ENCODE data around the gene TLR1. TPM values are rescaled to one million over a fixed set of nuclear protein-coding genes. Genes with fewer than 3 reads are reported as not detected.

Gene TLR1, protein sequence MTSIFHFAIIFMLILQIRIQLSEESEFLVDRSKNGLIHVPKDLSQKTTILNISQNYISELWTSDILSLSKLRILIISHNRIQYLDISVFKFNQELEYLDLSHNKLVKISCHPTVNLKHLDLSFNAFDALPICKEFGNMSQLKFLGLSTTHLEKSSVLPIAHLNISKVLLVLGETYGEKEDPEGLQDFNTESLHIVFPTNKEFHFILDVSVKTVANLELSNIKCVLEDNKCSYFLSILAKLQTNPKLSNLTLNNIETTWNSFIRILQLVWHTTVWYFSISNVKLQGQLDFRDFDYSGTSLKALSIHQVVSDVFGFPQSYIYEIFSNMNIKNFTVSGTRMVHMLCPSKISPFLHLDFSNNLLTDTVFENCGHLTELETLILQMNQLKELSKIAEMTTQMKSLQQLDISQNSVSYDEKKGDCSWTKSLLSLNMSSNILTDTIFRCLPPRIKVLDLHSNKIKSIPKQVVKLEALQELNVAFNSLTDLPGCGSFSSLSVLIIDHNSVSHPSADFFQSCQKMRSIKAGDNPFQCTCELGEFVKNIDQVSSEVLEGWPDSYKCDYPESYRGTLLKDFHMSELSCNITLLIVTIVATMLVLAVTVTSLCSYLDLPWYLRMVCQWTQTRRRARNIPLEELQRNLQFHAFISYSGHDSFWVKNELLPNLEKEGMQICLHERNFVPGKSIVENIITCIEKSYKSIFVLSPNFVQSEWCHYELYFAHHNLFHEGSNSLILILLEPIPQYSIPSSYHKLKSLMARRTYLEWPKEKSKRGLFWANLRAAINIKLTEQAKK
- total RNA-seq = 9.8 TPM
- 10 to 100 TPM in 1 of 4 donors, 1 to 10 TPM in 3; 6.1 to 13.3 (median 7.7) TPM for polyA plus RNA-seq

DNA sequence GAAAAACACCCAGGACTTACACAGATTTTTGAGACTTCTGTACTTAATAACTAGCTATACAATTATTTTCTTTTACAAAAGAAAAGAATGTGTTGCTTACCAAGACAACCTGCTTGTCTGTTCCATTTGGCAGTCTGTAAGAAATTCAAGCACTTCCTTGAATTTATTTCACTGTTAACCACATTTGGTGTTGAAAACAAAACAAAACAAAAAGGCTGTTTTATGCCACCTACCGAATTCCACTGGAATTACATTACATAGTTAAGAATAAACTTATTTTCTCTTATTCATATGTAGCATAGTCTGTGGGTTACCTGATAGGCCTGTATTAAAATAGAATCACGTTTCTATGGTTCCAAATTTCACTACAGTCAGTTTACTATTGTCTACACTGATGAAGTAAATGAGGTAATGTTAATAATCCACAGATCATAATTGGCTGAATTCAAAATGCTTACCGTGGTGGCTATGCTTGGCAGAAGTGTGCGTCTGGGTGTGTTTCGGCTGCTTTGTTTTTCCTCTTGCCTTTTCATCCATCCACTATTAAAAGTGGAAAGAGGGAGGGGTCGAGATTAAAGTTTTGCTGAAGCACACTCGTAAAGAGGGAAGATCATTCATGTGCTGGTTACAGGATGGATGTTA lies at the start of gene TLR1:
TLR1 (minus strand) TSS at position 138 of the 642 bp plus-strand sequence. CDS start 5,960 bp downstream, outside the sequence.
- H3K27me3 ChIP-seq (ENCODE audit: control insufficient read depth, insufficient read depth, low read length) = no peaks in the 10 kb centered on the region
- H3K4me1 ChIP-seq (ENCODE audit: control insufficient read depth, insufficient read depth, low read length, poor library complexity, severe bottlenecking) = peaks cover 25% of the 10 kb centered on the region
- H3K9me3 Mint-ChIP-seq = peaks cover 3 to 32% (median 15%) of the 10 kb centered on the region in 7 donors
- H3K27me3 Mint-ChIP-seq = peaks cover 4% of the 10 kb centered on the region
- ATAC-seq (ENCODE audit: low read depth in 2 of 2) = peak; percentile 74 to 80
- peak within 1 kb of the TSS; percentile 87 to 96 (median 91) for H3K4me3 Mint-ChIP-seq
- H3K27ac Mint-ChIP-seq = peak within 1 kb of the TSS; percentile 89 to 99 (median 91)
- H3K27ac ChIP-seq (ENCODE audit: insufficient read depth, low read length, poor library complexity, severe bottlenecking) = peak within 1 kb of the TSS; percentile 63
- peaks cover 15 to 28% of the 10 kb centered on the region in 2 experiments for H3K9me3 ChIP-seq (ENCODE audit: control insufficient read depth in 2 of 2, low read length in 2 of 2)
- peak in 2 of 3 donors; percentile 65 to 89 for DNase-seq
- peaks cover 18 to 31% (median 25%) of the 10 kb centered on the region in 4 donors for H3K4me1 Mint-ChIP-seq
- peaks cover 25% of the 10 kb centered on the region for H3K36me3 ChIP-seq (ENCODE audit: control insufficient read depth, insufficient read depth, low read length)
- H3K4me3 ChIP-seq (ENCODE audit: low read depth, low read length) = peak within 1 kb of the TSS; percentile 94
- peaks cover 35% of the 10 kb centered on the region for H3K36me3 Mint-ChIP-seq

DNA sequence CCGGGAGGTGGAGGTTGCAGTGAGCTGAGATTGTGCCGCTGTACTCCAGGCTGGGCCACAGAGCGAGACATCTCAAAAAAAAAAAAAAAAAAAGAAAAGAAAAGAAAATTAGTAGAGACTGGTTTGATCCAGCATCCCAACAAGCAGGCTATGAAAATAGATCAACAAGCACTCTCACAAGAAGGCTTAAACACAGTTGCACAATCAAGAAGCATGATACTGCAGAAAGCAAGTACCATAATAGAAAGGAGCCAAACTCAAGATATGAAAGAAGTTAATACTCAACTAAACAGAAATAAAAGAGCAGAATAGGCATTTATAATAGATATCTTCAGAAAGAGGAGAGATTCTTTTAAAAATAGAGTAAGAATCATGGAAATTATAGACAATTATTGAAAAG lies 41.4 kb upstream of the TLR1 start:
- Histone ChIP-seq H3K9me3 (ENCODE audit: control insufficient read depth in 2 of 2, low read length in 2 of 2) (no peaks in the 10 kb centered on the region), H3K36me3 (ENCODE audit: control insufficient read depth, insufficient read depth, low read length) (no peaks in the 10 kb centered on the region), H3K27me3 (ENCODE audit: control insufficient read depth, insufficient read depth, low read length) (no peaks in the 10 kb centered on the region), H3K27ac (ENCODE audit: insufficient read depth, low read length, poor library complexity, severe bottlenecking) (no peak overlapping the region), H3K4me3 (ENCODE audit: low read depth, low read length) (no peak overlapping the region), H3K4me1 (ENCODE audit: control insufficient read depth, insufficient read depth, low read length, poor library complexity, severe bottlenecking) (no peaks in the 10 kb centered on the region)
- DNase-seq (no peak), ATAC-seq (ENCODE audit: low read depth in 2 of 2) (no peak)
- H3K4me1 Mint-ChIP-seq = peaks cover 0 to 11% (median 2%) of the 10 kb centered on the region in 4 donors
- H3K27ac Mint-ChIP-seq = no peak overlapping the region
- H3K9me3 Mint-ChIP-seq = peaks cover 1 to 28% (median 9%) of the 10 kb centered on the region in 7 donors
- no peaks in the 10 kb centered on the region for H3K27me3 Mint-ChIP-seq
- no peak overlapping the region for H3K4me3 Mint-ChIP-seq
- H3K36me3 Mint-ChIP-seq = peaks cover 12% of the 10 kb centered on the region

DNA sequence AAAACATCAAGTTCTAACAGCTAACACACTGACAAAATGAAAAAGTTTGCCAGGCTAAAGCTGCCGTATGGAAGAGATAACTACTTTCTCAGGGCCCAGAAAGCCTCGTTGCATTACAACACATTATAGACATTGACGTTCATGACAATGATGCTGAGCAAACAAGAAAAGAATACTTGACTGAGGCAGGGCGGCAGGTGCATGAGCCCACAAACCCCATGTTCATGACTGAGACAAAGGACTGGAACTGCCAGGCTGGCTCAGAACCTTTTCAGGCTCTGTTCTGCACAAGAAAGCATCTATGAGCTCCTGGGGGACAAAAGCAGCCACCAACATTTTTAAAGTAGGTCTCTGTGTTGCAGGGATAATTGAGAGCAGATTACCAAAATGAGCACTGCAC lies 38.4 kb upstream of the TLR1 start:
- Mint-ChIP-seq H3K4me3 (no peak overlapping the region), H3K27ac (peak overlapping the region in 2 of 3 donors; percentile 36 to 38), H3K9me3 (peaks cover 0 to 6% (median 0%) of the 10 kb centered on the region in 7 donors), H3K4me1 (peaks cover 6 to 13% (median 10%) of the 10 kb centered on the region in 4 donors), H3K36me3 (no peaks in the 10 kb centered on the region), H3K27me3 (no peaks in the 10 kb centered on the region)
- Histone ChIP-seq H3K4me3 (ENCODE audit: low read depth, low read length) (no peak overlapping the region), H3K9me3 (ENCODE audit: control insufficient read depth in 2 of 2, low read length in 2 of 2) (no peaks in the 10 kb centered on the region), H3K27ac (ENCODE audit: insufficient read depth, low read length, poor library complexity, severe bottlenecking) (no peak overlapping the region), H3K4me1 (ENCODE audit: control insufficient read depth, insufficient read depth, low read length, poor library complexity, severe bottlenecking) (peaks cover 6% of the 10 kb centered on the region), H3K36me3 (ENCODE audit: control insufficient read depth, insufficient read depth, low read length) (no peaks in the 10 kb centered on the region), H3K27me3 (ENCODE audit: control insufficient read depth, insufficient read depth, low read length) (no peaks in the 10 kb centered on the region)
- DNase-seq = no peak
- ATAC-seq (ENCODE audit: low read depth in 2 of 2) = no peak

DNA sequence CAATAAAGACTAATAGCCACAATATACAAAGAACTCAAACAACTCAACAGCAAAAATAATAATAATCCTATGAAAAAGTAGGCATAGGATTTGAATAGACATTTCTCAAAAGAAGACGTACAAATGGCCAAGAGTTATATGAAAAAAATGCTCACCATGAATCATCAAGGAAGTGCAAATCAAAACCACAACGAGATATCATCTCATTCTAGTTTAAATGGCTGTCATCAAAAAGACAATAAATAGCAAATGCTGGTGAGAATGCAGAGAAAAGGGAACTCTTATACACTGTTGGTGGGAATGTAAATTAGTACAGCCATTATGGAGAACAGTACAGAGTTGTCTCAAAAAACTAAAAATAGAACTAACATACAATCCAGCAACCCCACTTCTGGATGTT lies 33.3 kb upstream of the TLR1 start:
- Mint-ChIP-seq H3K4me1 (peaks cover 9 to 29% (median 16%) of the 10 kb centered on the region in 4 donors), H3K27ac (peak overlapping the region in 2 of 3 donors; percentile 9 to 65), H3K4me3 (peak overlapping the region; percentile 22 to 73 (median 54)), H3K36me3 (peaks cover 19% of the 10 kb centered on the region), H3K9me3 (peaks cover 2 to 21% (median 8%) of the 10 kb centered on the region in 7 donors), H3K27me3 (no peaks in the 10 kb centered on the region)
- no peak overlapping the region for H3K27ac ChIP-seq (ENCODE audit: insufficient read depth, low read length, poor library complexity, severe bottlenecking)
- peaks cover 10 to 12% of the 10 kb centered on the region in 2 experiments for H3K9me3 ChIP-seq (ENCODE audit: control insufficient read depth in 2 of 2, low read length in 2 of 2)
- H3K4me3 ChIP-seq (ENCODE audit: low read depth, low read length) = peak overlapping the region; percentile 61
- peaks cover 15% of the 10 kb centered on the region for H3K4me1 ChIP-seq (ENCODE audit: control insufficient read depth, insufficient read depth, low read length, poor library complexity, severe bottlenecking)
- H3K36me3 ChIP-seq (ENCODE audit: control insufficient read depth, insufficient read depth, low read length) = no peaks in the 10 kb centered on the region
- ATAC-seq (ENCODE audit: low read depth in 2 of 2) = peak; percentile 82 to 85
- DNase-seq = peak in 2 of 3 donors; percentile 51 to 64
- no peaks in the 10 kb centered on the region for H3K27me3 ChIP-seq (ENCODE audit: control insufficient read depth, insufficient read depth, low read length)

DNA sequence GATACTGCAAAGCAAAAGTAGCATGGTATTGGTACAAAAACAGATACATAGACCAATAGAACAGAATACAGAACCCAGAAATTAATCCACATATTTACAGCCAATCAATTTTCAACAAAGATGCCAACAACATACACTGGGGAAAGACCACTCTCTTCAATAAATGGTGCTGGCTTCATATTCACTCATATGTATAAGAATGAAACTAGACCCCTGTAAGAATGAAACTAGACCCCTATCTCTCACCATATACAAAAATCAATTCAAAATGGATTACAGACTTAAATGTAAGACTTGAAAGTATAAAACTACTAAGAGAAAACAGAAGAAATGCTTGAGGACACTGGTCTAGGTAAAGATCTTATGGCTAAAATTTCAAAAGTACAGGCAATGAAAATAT lies 32.7 kb upstream of the TLR1 start:
- Histone ChIP-seq H3K4me3 (ENCODE audit: low read depth, low read length) (peak overlapping the region; percentile 61), H3K27ac (ENCODE audit: insufficient read depth, low read length, poor library complexity, severe bottlenecking) (no peak overlapping the region), H3K4me1 (ENCODE audit: control insufficient read depth, insufficient read depth, low read length, poor library complexity, severe bottlenecking) (peaks cover 15% of the 10 kb centered on the region), H3K9me3 (ENCODE audit: control insufficient read depth in 2 of 2, low read length in 2 of 2) (peaks cover 10 to 12% of the 10 kb centered on the region in 2 experiments), H3K36me3 (ENCODE audit: control insufficient read depth, insufficient read depth, low read length) (no peaks in the 10 kb centered on the region), H3K27me3 (ENCODE audit: control insufficient read depth, insufficient read depth, low read length) (no peaks in the 10 kb centered on the region)
- DNase-seq (no peak), ATAC-seq (ENCODE audit: low read depth in 2 of 2) (no peak)
- Mint-ChIP-seq H3K36me3 (peaks cover 19% of the 10 kb centered on the region), H3K9me3 (peaks cover 2 to 21% (median 8%) of the 10 kb centered on the region in 7 donors), H3K27me3 (no peaks in the 10 kb centered on the region), H3K27ac (peak overlapping the region in 1 of 3 donors; percentile 9), H3K4me3 (peak overlapping the region; percentile 22 to 73 (median 54)), H3K4me1 (peaks cover 9 to 31% (median 16%) of the 10 kb centered on the region in 4 donors)

DNA sequence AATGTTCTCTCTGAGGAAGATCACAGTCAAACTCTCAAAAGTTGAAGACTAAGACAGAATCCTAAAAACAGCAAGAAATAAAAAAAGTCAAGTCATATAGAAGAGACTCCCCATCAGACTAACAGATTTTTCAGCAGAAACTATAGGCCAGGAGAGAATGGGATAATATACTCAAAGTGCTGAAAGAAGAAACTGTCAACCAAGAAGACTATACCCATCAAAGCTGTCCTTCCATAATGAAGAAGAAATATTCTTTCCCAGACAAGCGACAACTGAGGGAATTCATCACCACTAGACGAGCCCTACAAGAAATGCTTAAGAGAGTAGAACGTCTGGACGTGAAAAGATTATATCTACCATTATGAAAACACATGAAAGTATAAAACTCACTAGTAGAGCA lies 30.0 kb upstream of the TLR1 start:
- Mint-ChIP-seq H3K4me1 (peaks cover 9 to 37% (median 16%) of the 10 kb centered on the region in 4 donors), H3K36me3 (peaks cover 19% of the 10 kb centered on the region), H3K27me3 (no peaks in the 10 kb centered on the region), H3K9me3 (peaks cover 2 to 21% (median 8%) of the 10 kb centered on the region in 7 donors), H3K27ac (no peak overlapping the region), H3K4me3 (no peak overlapping the region)
- Histone ChIP-seq H3K27ac (ENCODE audit: insufficient read depth, low read length, poor library complexity, severe bottlenecking) (no peak overlapping the region), H3K9me3 (ENCODE audit: control insufficient read depth in 2 of 2, low read length in 2 of 2) (peaks cover 10 to 12% of the 10 kb centered on the region in 2 experiments), H3K4me1 (ENCODE audit: control insufficient read depth, insufficient read depth, low read length, poor library complexity, severe bottlenecking) (peaks cover 15% of the 10 kb centered on the region), H3K4me3 (ENCODE audit: low read depth, low read length) (no peak overlapping the region), H3K36me3 (ENCODE audit: control insufficient read depth, insufficient read depth, low read length) (no peaks in the 10 kb centered on the region), H3K27me3 (ENCODE audit: control insufficient read depth, insufficient read depth, low read length) (no peaks in the 10 kb centered on the region)
- ATAC-seq (ENCODE audit: low read depth in 2 of 2) (no peak), DNase-seq (no peak)

Data from CD4-positive, CD25-positive, alpha-beta regulatory T cell (primary cell).